IMR-90 (cell line): ENCODE data around the gene SPACA6. TPM values are rescaled to one million over a fixed set of nuclear protein-coding genes. Genes with fewer than 3 reads are reported as not detected.

ENCODE experiments used
- ATAC-seq: fragments of 200-7000 bp; cut with Tn5 transposase; 2 replicates; pipeline ENCODE4 v1.9.1; 2020; ENCODE audit warnings: low read depth, mild to moderate bottlenecking, moderate library complexity
- BruUV-seq: library from RNA; stranded (reverse); fragments of 400-500 nt; replicated peaks from 2 replicates; lab custom pipeline; 2021; lab: Mats Ljungman, UMichigan
- CTCF ChIA-PET: fragments of 300-600 bp; formaldehyde crosslinking; extraction: SDS; loops from one replicate; lab custom pipeline; 2021; ENCODE audit warnings: antibody characterized with exemption; lab: Yijun Ruan, JAX
- POLR2A ChIA-PET: fragments of 300-600 bp; sonication (Branson Sonifier 250); formaldehyde crosslinking; loops from one replicate; lab custom pipeline; 2022; ENCODE audit warnings: antibody characterized with exemption; ENCODE audit not compliant: unreplicated experiment; lab: Charles Lee
- DNase-seq: peaks from one replicate; pipeline ENCODE4 v3.0.0; 2013
- H2AFZ ChIP-seq: replicated peaks from 2 replicates; pipeline ENCODE3; 2013; ENCODE audit warnings: low read length, mild to moderate bottlenecking; ENCODE audit not compliant: poor library complexity
- H2AK5ac ChIP-seq: 2 replicates; pipeline ENCODE4 v1.6.1; 2013; ENCODE audit warnings: low read depth, low read length, inconsistent platforms
- H2AK9ac ChIP-seq: replicated peaks from 2 replicates; pipeline ENCODE3; 2013; ENCODE audit warnings: mild to moderate bottlenecking, low read depth, low read length, moderate library complexity; ENCODE audit not compliant: poor library complexity
- H2BK120ac ChIP-seq: 2 replicates; pipeline ENCODE4 v1.6.1; 2013; ENCODE audit warnings: low read depth, low read length, inconsistent platforms
- H2BK15ac ChIP-seq: 3 replicates; pipeline ENCODE4 v1.6.1; 2013; ENCODE audit warnings: low read depth, low read length, inconsistent platforms
- H2BK20ac ChIP-seq: 2 replicates; pipeline ENCODE4 v1.6.1; 2013; ENCODE audit warnings: low read depth, mild to moderate bottlenecking, inconsistent platforms, low read length, moderate library complexity
- H2BK5ac ChIP-seq: 2 replicates; pipeline ENCODE4 v1.6.1; 2013; ENCODE audit warnings: mild to moderate bottlenecking, low read depth, low read length, inconsistent platforms; ENCODE audit not compliant: poor library complexity, severe bottlenecking
- H3K14ac ChIP-seq: replicated peaks from 2 replicates; pipeline ENCODE4 v1.6.1; 2013; ENCODE audit warnings: low read depth, low read length, inconsistent platforms
- H3K18ac ChIP-seq: 2 replicates; pipeline ENCODE4 v1.6.1; 2013; ENCODE audit warnings: low read depth, low read length, control low read depth
- H3K23ac ChIP-seq: 2 replicates; pipeline ENCODE4 v1.6.1; 2013; ENCODE audit warnings: low read depth, low read length, inconsistent platforms
- H3K27ac ChIP-seq: 2 replicates; pipeline ENCODE4 v1.5.1; 2013; ENCODE audit warnings: mild to moderate bottlenecking, control low read depth, low read length; ENCODE audit not compliant: insufficient read depth
- H3K27me3 ChIP-seq: 2 replicates; pipeline ENCODE4 v1.6.1; 2013; ENCODE audit warnings: low read length; ENCODE audit not compliant: control insufficient read depth, insufficient read depth
- H3K36me3 ChIP-seq: 2 replicates; pipeline ENCODE4 v1.6.1; 2013; ENCODE audit warnings: low read length, mixed read lengths; ENCODE audit not compliant: control insufficient read depth, insufficient read depth
- H3K4ac ChIP-seq: 2 replicates; pipeline ENCODE4 v1.6.1; 2013; ENCODE audit warnings: low read depth, low read length, inconsistent platforms
- H3K4me1 ChIP-seq: 2 replicates; pipeline ENCODE4 v1.6.1; 2013; ENCODE audit warnings: low read length, mixed read lengths; ENCODE audit not compliant: control insufficient read depth, insufficient read depth
- H3K4me2 ChIP-seq: 2 replicates; pipeline ENCODE4 v1.6.1; 2013; ENCODE audit warnings: low read depth, mild to moderate bottlenecking, control low read depth, low read length, moderate library complexity
- H3K4me3 ChIP-seq: 2 replicates; pipeline ENCODE4 v1.5.1; 2013; ENCODE audit warnings: low read depth, mild to moderate bottlenecking, control low read depth, low read length, moderate library complexity; ENCODE audit not compliant: insufficient read depth
- H3K56ac ChIP-seq: 2 replicates; pipeline ENCODE4 v1.6.1; 2013; ENCODE audit warnings: low read length, inconsistent platforms; ENCODE audit not compliant: insufficient read depth; ENCODE audit errors: extremely low read depth
- H3K79me1 ChIP-seq, 2 experiments: 2 replicates each; pipeline ENCODE4 v1.6.1; 2013; ENCODE audit warnings: low read length in 2 of 2, inconsistent platforms in 1 of 2, low read depth in 1 of 2
- H3K9ac ChIP-seq: 2 replicates; pipeline ENCODE4 v1.6.1; 2013; ENCODE audit warnings: low read depth, low read length, control low read depth
- H3K9me1 ChIP-seq: 2 replicates; pipeline ENCODE4 v1.6.1; 2013; ENCODE audit warnings: low read length, inconsistent platforms; ENCODE audit not compliant: insufficient read depth
- H3K9me3 ChIP-seq: 2 replicates; pipeline ENCODE4 v1.6.1; 2013; ENCODE audit warnings: low read length; ENCODE audit not compliant: control insufficient read depth, insufficient read depth
- H4K20me1 ChIP-seq: 2 replicates; pipeline ENCODE4 v1.6.1; 2013; ENCODE audit warnings: low read length, inconsistent platforms; ENCODE audit not compliant: insufficient read depth
- H4K5ac ChIP-seq: 2 replicates; pipeline ENCODE4 v1.6.1; 2013; ENCODE audit warnings: mild to moderate bottlenecking, low read depth, low read length, control low read depth
- H4K8ac ChIP-seq, 2 experiments: 2 replicates each; pipeline ENCODE4 v1.6.1; 2013; ENCODE audit warnings: low read depth in 2 of 2, low read length in 2 of 2, control low read depth in 1 of 2, inconsistent platforms in 1 of 2
- H4K91ac ChIP-seq: 2 replicates; pipeline ENCODE4 v1.6.1; 2013; ENCODE audit warnings: low read depth, low read length, inconsistent platforms; ENCODE audit not compliant: insufficient read depth
- MAFK ChIP-seq: IDR thresholded peaks from 2 replicates; pipeline ENCODE4 v1.6.1; 2012; ENCODE audit warnings: low read depth, low read length, improper control_type of control experiment
- MXI1 ChIP-seq: IDR thresholded peaks from 2 replicates; pipeline ENCODE4 v1.6.1; 2012; ENCODE audit warnings: low read depth, mild to moderate bottlenecking, low read length, moderate library complexity, borderline replicate concordance
- WGBS, 2 experiments: methylation state at CpG; one replicate each; pipeline versions ENCODE4 v1.1.5 to v1.1.7; 2013; ENCODE audit warnings: missing lambda C conversion rate in 2 of 2; ENCODE audit not compliant: insufficient read length in 1 of 2; ENCODE audit errors: extremely low coverage in 2 of 2; 5-methylcytosine and 5-hydroxymethylcytosine counted together
- dilution Hi-C: fragments of 300-500 bp; cut with HindIII; formaldehyde crosslinking; loops from one replicate; pipeline ENCODE4 v1.14.3; 2018; ENCODE audit warnings: low sequenced_read_pairs; ENCODE audit not compliant: unreplicated experiment
- in situ Hi-C: fragments of 300-500 bp; cut with MboI; formaldehyde crosslinking; loops from 3 replicates; pipeline ENCODE4 v1.14.3; 2019; ENCODE audit warnings: low sequenced_read_pairs, inconsistent platforms, mixed read lengths
- intact Hi-C: fragments of 100-400 bp; cut with micrococcal nuclease; formaldehyde crosslinking; loops from 2 replicates; pipeline ENCODE4 v1.10.0; 2022
- polyA plus RNA-seq, 3 experiments: library from polyadenylated mRNA; depleted of rRNA; stranded (reverse); fragments of >200 nt; gene quantifications; 2 replicates each; pipeline ENCODE4 v1.2.3, GENCODE V29; 2012; ENCODE audit warnings: low replicate concordance in 1 of 3
- total RNA-seq: library from RNA; depleted of rRNA; stranded (reverse); fragments of >200 nt; gene quantifications from 2 replicates; pipeline ENCODE4 v1.2.3, GENCODE V29; 2012

SPACA6 gene
- total and polyA plus RNA-seq, 2 of the 4 experiments (the other 2 are of a cell fraction) = 1.3 to 13.6 TPM

- ChIA-PET POLR2A (no interaction called here), CTCF (no interaction called here)
- ATAC-seq (no peak), DNase-seq (no peak)
- no peak overlapping the region for H2AFZ ChIP-seq
- BruUV-seq = no TSS peak
- H3K56ac ChIP-seq = no peak overlapping the region
- no peak overlapping the region for H2BK120ac ChIP-seq
- H2BK5ac ChIP-seq = no peak overlapping the region
- H3K18ac ChIP-seq = no peak overlapping the region
- no peak overlapping the region for H4K91ac ChIP-seq
- no peak overlapping the region for H3K23ac ChIP-seq
- no peaks in the 10 kb centered on the region for H3K27me3 ChIP-seq
- no peak overlapping the region for H4K8ac ChIP-seq
- no peak overlapping the region for H2AK9ac ChIP-seq
- H2AK5ac ChIP-seq = no peak overlapping the region
- dilution Hi-C loops (no loop called here), intact Hi-C loops (no loop called here), in situ Hi-C loops (no loop called here)
- no peak overlapping the region for H3K4me3 ChIP-seq
- H3K79me1 ChIP-seq = peaks cover 12 to 23% of the 10 kb centered on the region in 2 experiments
- no peak for TF ChIP-seq MXI1
- TF ChIP-seq MAFK = peak; percentile 44; the same call in 1 of the 2 replicates
- no peak overlapping the region for H3K4ac ChIP-seq
- 0 out of 2 replicates have a peak, but pooled peaks cover 2% of the 10 kb centered on the region for H3K4me1 ChIP-seq
- no peak overlapping the region for H2BK20ac ChIP-seq
- H4K5ac ChIP-seq = no peak overlapping the region
- peaks cover 35% of the 10 kb centered on the region for H3K36me3 ChIP-seq
- no CpG with 5 or more reads among the region's 3 CpGs for WGBS, 2 experiments
- H3K9ac ChIP-seq = no peak overlapping the region
- H3K14ac ChIP-seq = no peak overlapping the region
- no peak overlapping the region for H2BK15ac ChIP-seq
- peaks cover 18% of the 10 kb centered on the region for H4K20me1 ChIP-seq
- H3K27ac ChIP-seq = no peak overlapping the region
- no peak overlapping the region for H3K4me2 ChIP-seq
- H3K9me1 ChIP-seq = peaks cover 8% of the 10 kb centered on the region; the same call in 1 of the 2 replicates
- no peaks in the 10 kb centered on the region for H3K9me3 ChIP-seq
Observed at GRCh38 chr19:51706885-51707284, 13.8 kb downstream of the SPACA6 start.
